NB4 (cell line): ENCODE results near the gene RAPGEF6.
A peak's percentile ranks its signal among the peaks of the same experiment; 100 is the strongest.

Experiments used
- DNase-seq: peaks from one replicate; pipeline ENCODE4 v3.0.0; 2010; ENCODE audit warnings: low read depth
- H3K4me3 ChIP-seq: one replicate; pipeline ENCODE4 v1.5.1; 2011; ENCODE audit warnings: mild to moderate bottlenecking, low read depth, low read length, moderate library complexity
- CTCF ChIP-seq: IDR thresholded peaks from one replicate; pipeline ENCODE4 v1.5.1; 2012; ENCODE audit warnings: low read depth, low read length
- MAX ChIP-seq: IDR thresholded peaks from 2 replicates; pipeline ENCODE4 v1.6.1; 2011; ENCODE audit warnings: low read depth, low read length
- MYC ChIP-seq: IDR thresholded peaks from 2 replicates; pipeline ENCODE4 v1.6.1; 2011; ENCODE audit warnings: low read depth, low read length
- POLR2A ChIP-seq: IDR thresholded peaks from 2 replicates; pipeline ENCODE4 v1.6.1; 2011; ENCODE audit warnings: mild to moderate bottlenecking; ENCODE audit not compliant: insufficient read length; ENCODE audit errors: extremely low read depth

The RAPGEF6 gene

GRCh38 chr5:131378721-131379541 lies 256.1 kb downstream of the RAPGEF6 start:
- H3K4me3 ChIP-seq: no peak overlapping the region
- DNase-seq: peak; percentile 20
- TF ChIP-seq POLR2A (no peak), MYC (no peak), MAX (no peak), CTCF (no peak)

- no peak overlapping the region for H3K4me3 ChIP-seq
- TF ChIP-seq POLR2A (no peak), CTCF (no peak), MAX (no peak), MYC (no peak)
- DNase-seq: no peak
Measured at GRCh38 chr5:131377785-131378325, 257.2 kb downstream of the RAPGEF6 start.

GRCh38 chr5:131377346-131377745 lies 257.7 kb downstream of the RAPGEF6 start:
- no peak for DNase-seq
- no peak overlapping the region for H3K4me3 ChIP-seq
- no peak for TF ChIP-seq MYC
- TF ChIP-seq MAX: no peak
- no peak for TF ChIP-seq CTCF
- no peak for TF ChIP-seq POLR2A

- no peak overlapping the region for H3K4me3 ChIP-seq
- no peak for TF ChIP-seq CTCF
- TF ChIP-seq POLR2A: no peak
- TF ChIP-seq MYC: no peak
- no peak for TF ChIP-seq MAX
- no peak for DNase-seq
Measured at GRCh38 chr5:131375351-131375750, 259.7 kb downstream of the RAPGEF6 start.
